SK-N-SH (cell line): ENCODE measurements around the gene IFNW1.

Experiments used
- CHD2 ChIP-seq: fragments of 150-350 bp; IDR thresholded peaks from 2 replicates; pipeline ENCODE4 v1.6.1; 2018; ENCODE audit warnings: low read length; ENCODE audit not compliant: partially characterized antibody
- GATA2 ChIP-seq: sonication (generic); formaldehyde crosslinking; IDR thresholded peaks from 2 replicates; pipeline ENCODE4 v1.5.0; 2020; ENCODE audit warnings: mild to moderate bottlenecking, missing genetic modification reagents
- RXRA ChIP-seq: IDR thresholded peaks from 2 replicates; pipeline ENCODE4 v1.4.0; 2012; ENCODE audit warnings: low read depth, mild to moderate bottlenecking, borderline replicate concordance
- TF ChIP-seq, protein P1 (sequence below): fragments of 200-600 bp; sonication (generic); IDR thresholded peaks from 2 replicates; pipeline ENCODE4 v1.6.1; 2017; ENCODE audit warnings: antibody characterized with exemption, mild to moderate bottlenecking, moderate library complexity
- TF ChIP-seq, protein P2 (sequence below): IDR thresholded peaks from 2 replicates; pipeline ENCODE4; 2012

DNA sequence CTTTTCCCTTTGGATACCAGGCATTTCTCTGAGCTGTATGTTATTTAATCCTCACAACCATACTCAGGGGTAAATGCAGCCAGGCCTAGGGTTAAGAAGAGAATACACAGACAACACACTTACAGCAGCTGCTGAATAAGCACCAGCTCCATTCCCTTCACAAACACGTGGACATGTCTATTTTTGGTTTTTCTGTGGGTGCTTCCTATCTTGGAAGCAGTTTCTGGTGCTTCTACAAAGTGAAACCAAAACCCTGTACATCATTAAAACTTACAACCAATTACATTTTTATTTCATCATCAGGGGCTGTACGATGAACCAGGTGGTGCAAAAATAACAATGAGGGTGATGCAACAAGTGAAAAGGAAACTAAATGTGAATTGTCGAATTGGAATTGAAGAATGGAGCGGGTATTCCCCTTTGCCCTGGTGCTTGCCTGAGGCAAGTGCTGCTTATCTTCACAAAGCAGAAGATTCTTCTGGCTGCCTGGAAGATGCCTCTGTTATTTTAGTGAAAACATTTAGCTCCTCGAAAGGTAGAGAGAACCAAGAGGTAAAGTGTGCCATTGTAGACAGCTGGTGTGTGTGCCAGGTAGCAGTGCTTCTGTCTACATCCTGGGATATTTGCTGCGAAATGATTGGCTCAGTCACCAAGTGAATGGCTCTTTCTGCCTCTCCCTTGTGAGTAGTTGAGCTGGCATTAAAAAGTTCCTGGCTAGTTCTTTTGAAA lies 45.3 kb downstream of the IFNW1 start:
- TF ChIP-seq, protein P1, sequence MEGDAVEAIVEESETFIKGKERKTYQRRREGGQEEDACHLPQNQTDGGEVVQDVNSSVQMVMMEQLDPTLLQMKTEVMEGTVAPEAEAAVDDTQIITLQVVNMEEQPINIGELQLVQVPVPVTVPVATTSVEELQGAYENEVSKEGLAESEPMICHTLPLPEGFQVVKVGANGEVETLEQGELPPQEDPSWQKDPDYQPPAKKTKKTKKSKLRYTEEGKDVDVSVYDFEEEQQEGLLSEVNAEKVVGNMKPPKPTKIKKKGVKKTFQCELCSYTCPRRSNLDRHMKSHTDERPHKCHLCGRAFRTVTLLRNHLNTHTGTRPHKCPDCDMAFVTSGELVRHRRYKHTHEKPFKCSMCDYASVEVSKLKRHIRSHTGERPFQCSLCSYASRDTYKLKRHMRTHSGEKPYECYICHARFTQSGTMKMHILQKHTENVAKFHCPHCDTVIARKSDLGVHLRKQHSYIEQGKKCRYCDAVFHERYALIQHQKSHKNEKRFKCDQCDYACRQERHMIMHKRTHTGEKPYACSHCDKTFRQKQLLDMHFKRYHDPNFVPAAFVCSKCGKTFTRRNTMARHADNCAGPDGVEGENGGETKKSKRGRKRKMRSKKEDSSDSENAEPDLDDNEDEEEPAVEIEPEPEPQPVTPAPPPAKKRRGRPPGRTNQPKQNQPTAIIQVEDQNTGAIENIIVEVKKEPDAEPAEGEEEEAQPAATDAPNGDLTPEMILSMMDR, result no peak
- TF ChIP-seq, protein P2, sequence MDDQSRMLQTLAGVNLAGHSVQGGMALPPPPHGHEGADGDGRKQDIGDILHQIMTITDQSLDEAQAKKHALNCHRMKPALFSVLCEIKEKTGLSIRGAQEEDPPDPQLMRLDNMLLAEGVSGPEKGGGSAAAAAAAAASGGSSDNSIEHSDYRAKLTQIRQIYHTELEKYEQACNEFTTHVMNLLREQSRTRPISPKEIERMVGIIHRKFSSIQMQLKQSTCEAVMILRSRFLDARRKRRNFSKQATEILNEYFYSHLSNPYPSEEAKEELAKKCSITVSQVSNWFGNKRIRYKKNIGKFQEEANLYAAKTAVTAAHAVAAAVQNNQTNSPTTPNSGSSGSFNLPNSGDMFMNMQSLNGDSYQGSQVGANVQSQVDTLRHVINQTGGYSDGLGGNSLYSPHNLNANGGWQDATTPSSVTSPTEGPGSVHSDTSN, result no peak
- no peak for TF ChIP-seq CHD2
- no peak for TF ChIP-seq RXRA
- no peak for TF ChIP-seq GATA2 (CRISPR knock-in tag)
